GM12801 (cell line): ENCODE data around the gene SEC62.

Experiments
- CTCF ChIP-seq: IDR thresholded peaks from one replicate; pipeline ENCODE4 v1.5.1; 2011; ENCODE audit warnings: control low read depth; ENCODE audit not compliant: insufficient read length; ENCODE audit errors: extremely low read depth

Gene SEC62

DNA sequence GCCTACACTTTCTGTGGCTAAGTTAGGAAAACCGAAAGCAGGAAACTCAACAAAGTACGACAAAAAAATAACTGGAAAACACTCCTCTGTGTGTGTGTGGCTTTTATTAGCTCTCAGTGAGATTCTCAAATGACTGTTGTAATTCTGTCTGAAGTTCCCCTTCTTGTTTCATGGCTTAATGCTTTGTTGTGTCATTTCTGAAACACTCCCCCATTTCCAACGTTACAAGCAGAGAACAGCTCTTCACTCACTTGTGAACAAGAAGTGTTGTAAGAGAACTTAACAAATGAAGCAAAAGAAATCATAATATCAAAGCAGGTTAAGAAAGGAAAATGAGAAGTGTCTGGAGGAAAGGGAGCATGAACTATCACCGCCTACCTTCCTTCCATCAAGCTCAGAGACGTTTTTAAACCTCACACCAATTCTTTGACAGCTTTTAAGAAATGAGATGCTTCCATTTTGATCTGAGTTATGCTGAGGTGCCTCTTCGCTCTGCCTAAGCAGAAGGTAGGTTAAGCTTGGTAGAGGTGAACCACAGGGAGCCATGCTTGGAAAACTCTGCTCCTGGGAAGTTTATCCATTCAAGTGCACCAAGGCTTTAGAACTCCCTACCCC, 12.4 kb upstream of the SEC62 start:
- no peak for TF ChIP-seq CTCF

DNA sequence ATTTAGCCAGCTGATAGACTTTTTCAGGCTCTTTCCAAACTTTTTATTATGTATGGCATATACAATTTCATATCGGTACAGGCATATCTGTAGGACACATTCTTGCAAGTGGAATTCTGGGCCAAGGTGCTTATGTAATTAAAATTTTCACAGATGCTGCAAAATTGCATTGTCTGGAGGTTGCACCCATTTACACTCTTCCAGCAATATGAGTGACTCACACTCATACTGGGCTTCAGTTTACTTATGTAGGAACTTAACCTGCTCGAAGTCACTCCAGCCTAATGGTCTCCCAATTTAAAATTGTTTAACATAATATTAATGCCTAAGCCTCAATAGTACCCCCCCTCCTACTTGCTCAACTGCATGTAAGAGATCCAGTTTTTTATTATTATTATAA, 11.2 kb upstream of the SEC62 start:
- no peak for TF ChIP-seq CTCF

- no peak for TF ChIP-seq CTCF
Measured at GRCh38 chr3:169964176-169964575, 2.4 kb upstream of the SEC62 start.

DNA sequence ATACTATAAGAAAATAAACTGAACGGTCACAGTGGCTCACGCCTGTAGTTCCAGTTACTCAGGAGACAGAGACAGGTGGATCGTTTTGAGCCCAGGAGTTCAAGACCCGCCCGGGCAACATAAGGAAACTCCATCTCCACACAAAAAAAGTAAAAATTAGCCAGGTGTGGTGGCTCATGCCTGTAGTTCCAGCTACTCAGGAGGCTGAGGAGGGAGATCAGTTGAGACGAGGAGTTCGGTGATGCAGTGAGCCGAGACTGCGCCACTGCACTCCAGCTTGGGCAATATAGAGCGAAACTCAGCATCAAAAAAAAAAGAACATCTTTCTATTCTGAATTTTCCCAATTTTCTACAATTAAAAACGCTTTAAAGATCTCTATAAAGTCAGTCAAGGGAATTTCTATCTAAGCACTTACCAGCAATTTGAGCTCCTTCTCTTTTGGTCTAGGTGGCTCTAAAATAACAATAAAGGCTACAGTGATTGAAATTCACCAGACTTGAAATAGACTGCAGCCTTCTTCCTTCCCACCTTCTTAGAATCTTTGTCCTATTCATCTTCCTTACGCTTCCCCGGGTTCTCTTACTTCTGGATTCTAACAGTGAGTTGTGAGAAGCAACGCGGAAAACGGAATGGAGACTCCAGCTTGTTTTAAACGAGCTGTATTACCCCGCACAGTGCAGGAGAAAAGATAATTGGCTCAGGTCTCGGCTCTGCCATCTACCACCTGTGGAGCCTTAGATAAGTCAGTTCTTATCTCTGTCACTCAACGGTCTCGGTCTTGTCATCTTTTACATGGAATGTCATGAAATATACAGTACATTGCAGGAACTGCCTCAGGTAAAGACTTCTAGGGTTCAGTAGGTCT, 812 bp upstream of the SEC62 start:
- TF ChIP-seq CTCF = no peak

DNA sequence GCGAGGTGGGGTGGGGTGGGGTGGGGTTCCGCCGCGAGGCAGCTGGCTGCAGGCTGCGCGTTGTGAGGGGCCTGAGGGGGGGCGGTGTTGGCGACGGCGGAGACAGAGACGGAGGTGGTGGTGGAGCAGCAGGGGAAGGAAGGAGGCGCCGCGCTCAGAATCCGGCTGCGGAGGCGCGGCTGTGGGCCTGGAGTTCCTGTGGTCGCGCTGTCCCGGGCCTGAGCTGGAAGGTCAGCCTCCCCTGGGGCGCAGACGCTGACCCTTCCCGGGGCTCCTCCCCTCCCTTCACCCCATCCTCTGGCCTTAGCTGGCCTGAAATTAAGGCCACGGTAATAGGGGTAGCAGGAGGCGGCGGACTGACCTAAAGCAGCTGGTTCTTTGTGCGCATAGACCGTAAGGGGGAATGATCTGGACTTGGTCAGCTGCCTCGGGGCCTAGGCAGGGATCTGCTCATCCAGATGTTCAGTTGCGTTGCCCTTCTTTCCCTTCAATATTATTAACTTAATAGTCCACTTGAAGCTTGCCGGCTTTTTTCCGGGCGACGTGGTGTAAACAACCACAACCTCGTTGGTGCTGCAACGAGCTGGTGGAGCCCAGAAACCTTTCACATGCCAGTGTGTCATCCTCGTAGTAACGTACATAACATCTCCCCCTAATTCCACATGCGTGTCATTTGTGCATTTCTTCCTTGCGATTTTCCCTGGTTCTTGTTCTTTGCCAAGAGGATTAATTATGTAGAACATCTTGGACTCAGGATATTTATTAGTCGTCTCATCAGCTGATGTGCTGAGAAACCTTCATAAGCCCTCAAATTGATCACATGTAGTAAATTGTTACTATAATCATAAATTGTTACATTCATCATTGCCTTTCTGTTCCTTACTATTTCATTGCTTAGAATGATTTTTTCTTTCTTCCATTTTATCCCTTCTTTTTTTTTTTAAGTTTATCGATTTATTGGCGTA, 626 bp downstream of the SEC62 start:
- no peak for TF ChIP-seq CTCF

DNA sequence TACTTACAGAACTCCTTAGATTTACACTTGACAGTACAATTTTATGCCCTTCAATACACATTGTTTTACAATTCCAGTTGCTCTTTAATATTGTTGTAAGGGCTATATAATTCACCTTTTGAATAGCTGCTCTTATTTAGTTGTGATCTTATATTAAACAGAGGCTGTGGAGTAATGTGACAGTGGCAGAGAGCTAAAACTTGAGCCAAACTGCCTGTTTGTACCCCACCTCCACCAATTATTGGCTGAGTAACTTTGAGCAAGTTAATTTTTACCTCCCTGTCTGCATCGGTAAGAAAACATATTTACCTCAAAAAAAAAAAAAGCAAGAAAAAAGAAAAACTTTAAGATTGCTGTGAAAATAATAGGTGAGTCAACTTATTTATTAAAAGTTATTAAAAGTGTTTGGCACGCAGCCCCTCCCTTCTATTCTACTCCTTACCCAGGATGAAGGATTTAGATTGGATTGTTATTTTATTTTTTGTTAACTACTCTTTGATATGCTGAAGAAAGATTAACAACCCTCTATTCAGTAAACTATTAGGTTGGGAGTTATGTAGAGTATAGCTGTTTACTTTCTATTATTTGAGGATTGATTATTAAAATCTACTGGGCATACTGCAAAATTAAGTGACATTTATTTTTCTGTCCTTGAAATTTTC, 1.7 kb downstream of the SEC62 start:
- TF ChIP-seq CTCF = no peak
